Calu3 (cell line): ENCODE measurements around the gene COASY. TPM values are rescaled to one million over a fixed set of nuclear protein-coding genes. Genes with fewer than 3 reads are reported as not detected.
"Not testable (repeated sequence)": the region's sequence is repeated elsewhere in the genome, so short reads cannot be mapped to it uniquely, and the experiment has no call there.

Source experiments
- BruUV-seq: library from RNA; stranded (reverse); fragments of 400-500 nt; replicated peaks from 2 replicates; lab custom pipeline; 2021; lab: Mats Ljungman, UMichigan
- CTCF ChIA-PET: fragments of 300-600 bp; sonication (Branson Sonifier 250); formaldehyde crosslinking; loops from one replicate; lab custom pipeline; 2022; ENCODE audit warnings: antibody characterized with exemption; lab: Charles Lee
- DNase-seq: peaks from one replicate; pipeline ENCODE4 v3.0.0; 2022
- H3K27ac Mint-ChIP-seq: one replicate; pipeline ENCODE4 v1.8.0; 2022; ENCODE audit warnings: mixed read lengths; ENCODE audit not compliant: unreplicated experiment
- H3K27me3 Mint-ChIP-seq: one replicate; pipeline ENCODE4 v1.8.0; 2022; ENCODE audit warnings: mixed read lengths; ENCODE audit not compliant: unreplicated experiment
- H3K36me3 Mint-ChIP-seq: one replicate; pipeline ENCODE4 v1.8.0; 2022; ENCODE audit warnings: mild to moderate bottlenecking, moderate library complexity, mixed read lengths; ENCODE audit not compliant: insufficient read depth, unreplicated experiment
- H3K4me1 Mint-ChIP-seq: one replicate; pipeline ENCODE4 v1.8.0; 2022; ENCODE audit warnings: mild to moderate bottlenecking, low read depth, mixed read lengths; ENCODE audit not compliant: unreplicated experiment
- H3K4me3 Mint-ChIP-seq: one replicate; pipeline ENCODE4 v1.8.0; 2022; ENCODE audit warnings: mild to moderate bottlenecking, low read depth, moderate library complexity, mixed read lengths; ENCODE audit not compliant: unreplicated experiment
- H3K9me3 Mint-ChIP-seq: one replicate; pipeline ENCODE4 v1.8.0; 2022; ENCODE audit warnings: low read depth, mixed read lengths; ENCODE audit not compliant: unreplicated experiment
- CTCF ChIP-seq: fragments of 200-600 bp; IDR thresholded peaks from one replicate; pipeline ENCODE4 v1.8.0; 2022; ENCODE audit warnings: antibody characterized with exemption; ENCODE audit not compliant: unreplicated experiment
- intact Hi-C: fragments of 100-400 bp; cut with micrococcal nuclease; formaldehyde crosslinking; loops from one replicate; pipeline ENCODE4 v1.10.0; 2022; ENCODE audit not compliant: unreplicated experiment
- total RNA-seq: library from RNA; stranded (reverse); gene quantifications from 2 replicates; pipeline ENCODE4 v1.2.3, GENCODE V29; 2022

COASY gene
- total RNA-seq, 1 experiment from 2014 or later, result 163 TPM

- CTCF ChIA-PET, result interaction anchor here (0.7 to 1.6 kb wide), 3 partner anchors 13 to 21 kb away, joined by 4 to 6 read pairs (median 5); no protein-coding TSS in a partner anchor
Observed at GRCh38 chr17:42541041-42541833, 20.7 kb upstream of the COASY start.

GRCh38 chr17:42543190-42544079 is 18.5 kb upstream of the COASY start:
- CTCF ChIA-PET, result interaction anchor here (0.5 kb wide), 1 partner anchor 400 kb away, joined by 3 read pairs; no protein-coding TSS in a partner anchor
- TF ChIP-seq CTCF, result no peak
- Mint-ChIP-seq H3K27ac (no peak overlapping the region), H3K4me3 (no peak overlapping the region), H3K27me3 (no peaks in the 10 kb centered on the region), H3K4me1 (peaks cover 33% of the 10 kb centered on the region), H3K36me3 (peaks cover 86% of the 10 kb centered on the region), H3K9me3 (no peaks in the 10 kb centered on the region)
- intact Hi-C loops, result no loop called here
- no peak for DNase-seq
- BruUV-seq, result no TSS peak

More at GRCh38 chr17:42541041-42541833, 20.7 kb upstream of the COASY start:
- intact Hi-C loops, result no loop called here
- no peak for TF ChIP-seq CTCF
- Mint-ChIP-seq H3K27me3 (no peaks in the 10 kb centered on the region), H3K4me1 (peaks cover 33% of the 10 kb centered on the region), H3K9me3 (no peaks in the 10 kb centered on the region), H3K4me3 (no peak overlapping the region), H3K36me3 (peaks cover 86% of the 10 kb centered on the region), H3K27ac (peak overlapping the region; percentile 4)
- DNase-seq, result no peak
- BruUV-seq, result no TSS peak

GRCh38 chr17:42544874-42545283 is 17.1 kb upstream of the COASY start:
- no peak for DNase-seq
- H3K27ac Mint-ChIP-seq, result peak overlapping the region; percentile 19
- H3K27me3 Mint-ChIP-seq, result no peaks in the 10 kb centered on the region
- H3K4me1 Mint-ChIP-seq, result peaks cover 40% of the 10 kb centered on the region
- H3K9me3 Mint-ChIP-seq, result no peaks in the 10 kb centered on the region
- intact Hi-C loops, result no loop called here
- H3K36me3 Mint-ChIP-seq, result peaks cover 73% of the 10 kb centered on the region
- CTCF ChIA-PET, result no interaction called here
- BruUV-seq, result no TSS peak
- no peak for TF ChIP-seq CTCF
- H3K4me3 Mint-ChIP-seq, result no peak overlapping the region

- H3K4me3 Mint-ChIP-seq, intact Hi-C loops, H3K27me3 Mint-ChIP-seq, BruUV-seq, DNase-seq, H3K9me3 Mint-ChIP-seq, H3K27ac Mint-ChIP-seq: not testable (repeated sequence)
- H3K4me1 Mint-ChIP-seq, result peaks cover 30% of the 10 kb centered on the region
- CTCF ChIA-PET, result interaction anchor here (0.6 kb wide), 1 partner anchor 30 kb away, joined by 3 read pairs; no protein-coding TSS in a partner anchor
- peaks cover 66% of the 10 kb centered on the region for H3K36me3 Mint-ChIP-seq
Observed at GRCh38 chr17:42545755-42546505, 16.0 kb upstream of the COASY start.
